ENCODE data around the gene B4GALT1.

- TF ChIP-seq POLR2A (IDR thresholded peaks at IDR 0.05; ENCODE audit: low read length) (no peak), GATA1 (IDR thresholded peaks at IDR 0.05; ENCODE audit: low read depth, low read length) (no peak)
Measured at GRCh38 chr9:33125871-33126823, 41.0 kb downstream of the B4GALT1 start.
